GM18519 (cell line): ENCODE results near the gene TMEM8B.

Experiments used
- ATAC-seq: cut with Tn5 transposase; IDR thresholded peaks from one replicate; pipeline ENCODE4 v1.9.1; 2021; ENCODE audit warnings: mild to moderate bottlenecking, moderate library complexity; ENCODE audit not compliant: unreplicated experiment, low FRiP score

Gene TMEM8B

DNA sequence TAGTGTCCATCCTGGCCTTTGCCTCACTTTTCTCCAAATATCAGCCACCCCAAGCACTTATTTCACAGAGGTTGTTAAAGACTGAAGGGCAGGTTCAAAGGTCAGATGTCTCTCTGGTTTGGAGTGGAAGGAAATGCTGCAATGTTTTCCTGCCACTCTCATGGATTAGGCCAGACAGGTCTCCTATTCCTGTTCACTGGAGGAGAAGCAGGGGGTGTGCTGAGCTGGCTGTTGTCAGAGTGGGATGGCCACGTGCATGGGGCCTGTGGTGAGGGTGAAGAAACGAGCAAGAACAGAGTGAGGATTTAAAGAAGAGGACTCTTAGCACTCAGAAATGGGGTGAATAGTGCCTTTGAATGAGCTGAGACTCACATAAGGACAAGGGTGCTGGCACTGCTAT, 6.7 kb downstream of the TMEM8B start:
- no peak for ATAC-seq

DNA sequence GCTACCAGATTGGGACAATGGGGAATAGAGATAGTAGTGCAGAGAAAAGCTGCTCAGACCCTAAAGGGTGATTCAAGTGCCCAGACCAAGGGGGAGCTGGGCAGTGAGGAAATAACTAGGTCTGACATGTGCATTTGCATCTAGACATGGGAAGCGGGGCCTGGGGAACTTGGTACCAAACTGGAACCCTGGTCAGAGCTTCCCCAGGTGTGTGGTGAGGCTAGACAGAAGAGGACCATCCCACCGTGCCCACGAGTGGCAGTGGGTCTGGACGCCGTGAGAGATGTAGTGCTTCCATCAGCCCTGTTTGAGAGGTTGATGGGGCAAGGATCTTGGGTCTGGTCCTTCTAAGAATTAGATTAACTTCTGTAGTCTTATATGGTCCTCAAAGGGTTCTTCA, 7.6 kb downstream of the TMEM8B start:
- ATAC-seq = no peak

DNA sequence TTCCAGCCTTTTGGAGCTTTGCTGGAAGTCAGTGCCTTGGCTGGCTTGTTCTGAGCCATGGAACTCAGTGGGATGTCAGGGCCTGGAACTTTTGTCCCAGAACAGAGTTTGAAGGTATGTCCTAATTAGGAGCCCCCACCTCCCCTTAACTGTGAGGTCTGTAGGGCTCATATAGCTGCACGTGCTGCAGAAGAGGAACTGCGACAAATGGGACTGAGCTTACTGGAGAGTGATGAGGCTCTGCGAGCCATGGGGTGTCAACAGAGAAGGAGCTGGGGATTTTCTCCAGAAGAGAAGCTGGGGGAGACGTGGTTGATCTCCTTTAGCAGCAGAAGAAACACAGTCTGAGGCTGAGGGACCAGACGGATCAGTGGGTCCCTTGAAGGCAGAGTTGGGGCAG, 10.9 kb downstream of the TMEM8B start:
- no peak for ATAC-seq

DNA sequence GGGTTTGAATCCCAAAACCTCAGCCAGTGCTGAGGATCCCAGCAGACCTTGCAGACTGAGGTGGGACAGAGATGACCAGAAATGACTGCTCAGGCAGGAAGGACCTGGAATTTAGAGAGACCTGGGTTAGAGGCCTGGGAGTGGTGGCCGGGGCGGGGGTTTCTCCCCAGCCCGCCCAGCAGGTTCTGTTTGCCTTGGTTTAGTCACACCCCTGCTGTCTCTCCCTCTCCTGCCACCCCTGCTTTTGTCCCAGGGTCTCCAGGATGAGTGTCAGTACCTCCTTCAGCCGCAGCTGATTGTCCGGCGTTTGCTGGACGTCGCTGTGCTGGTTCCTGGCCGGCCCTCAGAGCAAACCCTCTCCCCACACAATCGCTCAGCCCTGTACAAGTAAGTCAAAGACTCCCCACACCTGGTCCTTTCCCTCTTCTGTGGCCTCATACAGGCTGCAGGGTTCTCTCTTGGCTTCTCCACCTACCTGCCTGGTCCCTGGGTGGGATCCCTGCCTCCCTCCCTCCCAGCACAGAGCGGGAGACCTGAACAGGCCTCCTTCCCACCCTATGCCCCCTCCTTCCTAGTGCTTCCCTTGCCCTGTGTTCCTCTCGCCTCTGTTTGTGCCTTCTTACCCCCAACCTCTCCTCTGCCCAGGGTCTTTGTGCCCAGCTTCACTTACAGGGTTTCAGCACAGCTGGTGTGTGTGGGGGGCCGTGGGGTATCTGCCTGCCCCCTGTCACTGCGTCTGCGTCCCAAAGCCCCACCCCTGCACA, 12.0 kb downstream of the TMEM8B start:
- ATAC-seq = no peak

DNA sequence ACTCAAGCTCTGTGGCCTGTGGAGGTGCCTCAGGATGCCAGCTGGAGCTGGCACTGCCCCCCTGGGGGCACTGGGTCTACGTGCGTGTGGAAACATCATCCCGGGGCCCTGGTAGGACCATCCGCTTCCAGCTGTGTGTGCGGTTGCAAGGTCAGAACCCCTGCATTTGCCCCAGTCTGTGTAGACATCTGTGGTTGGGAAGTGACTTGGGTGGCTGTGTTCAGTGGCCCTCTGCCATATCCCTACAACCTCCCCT, 12.5 kb downstream of the TMEM8B start:
- no peak for ATAC-seq

DNA sequence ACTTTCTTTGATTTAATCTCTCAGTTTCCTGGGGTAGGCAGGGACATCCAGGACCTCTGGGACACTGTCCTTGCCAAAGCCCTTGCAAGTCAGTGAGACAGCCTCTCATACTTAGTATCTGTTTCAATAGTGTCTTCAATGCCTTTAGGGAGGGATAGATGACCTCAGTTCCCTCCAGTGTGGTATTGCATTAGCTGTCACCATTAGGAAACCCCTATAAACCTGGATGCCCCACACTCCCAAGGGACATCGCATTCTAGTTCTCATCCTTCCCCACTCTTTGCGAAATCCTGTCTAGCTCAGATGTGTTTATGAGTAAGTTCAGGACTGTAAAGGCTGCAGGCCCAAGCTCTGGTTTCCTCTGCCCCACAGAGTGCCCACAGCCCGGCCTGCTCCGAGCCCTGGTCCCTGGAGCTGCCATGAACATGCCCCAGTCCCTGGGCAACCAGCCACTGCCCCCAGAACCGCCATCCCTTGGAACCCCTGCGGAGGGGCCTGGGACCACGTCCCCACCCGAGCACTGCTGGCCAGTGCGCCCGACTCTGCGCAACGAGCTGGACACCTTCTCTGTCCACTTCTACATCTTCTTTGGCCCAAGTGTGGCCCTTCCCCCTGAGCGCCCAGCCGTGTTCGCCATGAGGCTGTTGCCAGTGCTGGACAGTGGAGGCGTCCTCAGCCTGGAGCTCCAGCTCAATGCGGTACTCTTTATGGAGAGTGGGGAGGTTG, 13.2 kb downstream of the TMEM8B start:
- no peak for ATAC-seq

DNA sequence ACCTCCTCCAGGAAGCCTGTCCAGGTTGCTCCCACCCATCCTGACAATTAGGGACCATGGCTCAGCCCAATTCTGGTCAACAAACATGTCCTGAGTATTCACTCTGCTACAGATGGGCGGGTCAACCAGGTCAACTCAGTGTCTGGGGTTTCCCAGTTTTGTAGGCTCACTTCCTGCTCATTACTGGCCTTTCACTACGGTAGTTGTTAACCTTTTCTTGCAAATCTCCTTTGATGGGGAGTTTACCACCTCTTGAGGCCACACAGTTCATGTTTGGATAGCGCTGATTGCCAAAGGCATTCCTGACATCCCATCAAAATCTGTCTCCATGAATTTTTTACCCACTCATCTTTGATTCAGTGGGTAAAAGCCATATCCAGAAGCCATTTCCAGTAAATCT, 13.8 kb downstream of the TMEM8B start:
- ATAC-seq = no peak

DNA sequence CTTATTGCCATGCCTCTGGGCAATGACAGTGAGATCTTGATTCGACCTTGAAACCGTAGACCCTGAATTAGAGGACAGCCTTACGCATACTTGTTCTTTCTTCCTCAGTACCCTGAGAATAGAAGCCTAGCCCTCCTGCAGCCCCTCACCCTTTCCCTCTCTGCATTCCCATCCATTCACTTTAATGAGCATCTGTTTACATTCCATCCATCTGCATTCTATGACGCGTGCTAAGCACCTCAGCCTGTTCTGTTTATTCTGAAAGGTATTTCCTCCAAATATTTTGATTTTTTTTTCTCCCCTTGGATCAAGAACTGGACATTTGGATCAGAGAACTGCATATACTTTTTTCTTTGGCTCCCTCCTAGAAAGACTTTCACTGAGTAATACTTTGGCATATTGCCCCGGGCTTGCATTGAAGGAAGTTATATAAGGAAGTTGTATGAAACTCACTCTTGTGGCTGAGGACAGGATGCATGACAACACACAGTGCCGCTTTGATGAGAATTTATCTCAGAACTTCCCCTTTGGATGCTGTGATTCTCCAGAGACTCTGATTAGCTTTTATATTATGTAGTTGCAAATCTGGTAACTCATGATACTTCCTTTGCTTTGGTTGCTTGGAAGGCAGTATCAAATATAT, 15.7 kb downstream of the TMEM8B start:
- ATAC-seq = no peak

DNA sequence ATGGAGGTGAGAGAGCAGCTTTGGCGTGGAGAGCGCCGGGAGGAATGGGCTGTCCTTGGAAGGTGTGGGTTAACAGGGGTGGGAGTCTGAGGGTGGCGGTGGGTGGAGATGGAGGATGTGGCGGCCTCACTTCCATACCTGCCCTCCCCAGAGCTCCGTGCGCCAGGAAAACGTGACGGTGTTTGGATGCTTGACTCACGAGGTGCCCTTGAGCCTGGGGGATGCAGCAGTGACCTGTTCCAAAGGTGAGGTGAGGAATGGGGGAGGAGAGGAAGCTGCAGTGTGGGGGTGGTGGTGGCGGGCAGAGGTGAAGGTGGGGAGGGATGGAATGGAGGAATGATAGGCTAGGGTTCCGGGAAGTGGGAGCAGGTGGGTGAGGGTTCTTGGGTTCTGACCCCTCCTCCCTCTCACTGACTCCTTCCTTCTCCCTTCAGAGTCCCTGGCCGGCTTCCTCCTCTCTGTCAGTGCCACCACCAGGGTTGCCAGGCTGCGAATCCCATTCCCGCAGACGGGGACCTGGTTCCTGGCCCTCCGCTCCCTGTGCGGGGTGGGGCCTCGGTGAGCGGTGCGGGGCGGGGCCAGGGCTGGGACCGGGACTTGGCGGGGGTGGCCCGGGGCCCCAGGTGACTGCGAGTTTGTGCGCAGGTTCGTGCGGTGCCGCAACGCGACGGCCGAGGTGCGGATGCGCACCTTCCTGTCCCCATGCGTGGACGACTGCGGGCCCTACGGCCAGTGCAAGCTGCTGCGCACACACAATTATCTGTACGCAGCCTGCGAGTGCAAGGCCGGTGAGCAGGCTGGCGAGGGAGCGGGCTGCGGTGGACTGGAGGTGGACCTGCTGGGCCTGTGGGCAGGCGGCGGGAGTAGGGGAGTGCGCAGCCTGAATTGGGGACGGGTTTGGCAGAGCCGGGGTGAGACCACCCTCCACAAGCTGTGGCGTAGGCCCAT, 17.1 kb downstream of the TMEM8B start:
- no peak for ATAC-seq

DNA sequence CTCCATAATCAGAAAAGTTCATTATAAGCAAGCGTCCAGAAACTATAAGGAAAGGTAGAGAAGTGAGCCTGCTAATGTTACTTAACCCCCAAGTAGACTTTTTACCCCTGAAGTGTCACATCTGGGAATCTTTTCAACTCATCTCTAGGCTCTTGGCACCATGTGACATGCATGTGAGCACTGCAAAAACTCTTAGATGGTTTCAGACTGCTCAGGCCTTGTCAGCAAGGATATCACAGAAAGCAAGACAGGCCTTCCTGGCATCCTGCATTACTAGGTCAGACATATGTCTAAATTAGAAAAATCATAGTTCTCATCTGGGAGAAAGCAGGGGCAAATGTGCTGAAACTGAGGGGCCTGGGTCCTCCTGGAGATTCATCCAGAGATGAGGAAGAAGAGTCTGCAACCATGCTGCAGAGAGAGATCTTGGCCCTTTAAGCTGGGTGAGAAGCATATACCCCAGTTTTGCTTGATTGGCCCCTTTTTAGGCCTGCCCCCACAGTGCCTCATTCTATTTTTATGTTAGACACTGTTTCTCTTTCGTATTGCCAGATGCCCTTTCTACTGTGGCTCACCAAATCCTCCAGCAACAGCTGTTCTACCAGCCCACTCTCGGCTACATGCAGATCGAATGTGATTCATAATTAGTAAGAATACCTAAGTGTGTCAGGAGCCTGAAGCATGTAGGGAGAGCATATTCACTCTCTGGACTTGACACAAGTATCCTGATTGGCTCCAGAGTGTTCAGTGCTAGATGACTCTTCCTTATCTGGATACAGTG, 19.0 kb downstream of the TMEM8B start:
- ATAC-seq = peak; percentile 71

DNA sequence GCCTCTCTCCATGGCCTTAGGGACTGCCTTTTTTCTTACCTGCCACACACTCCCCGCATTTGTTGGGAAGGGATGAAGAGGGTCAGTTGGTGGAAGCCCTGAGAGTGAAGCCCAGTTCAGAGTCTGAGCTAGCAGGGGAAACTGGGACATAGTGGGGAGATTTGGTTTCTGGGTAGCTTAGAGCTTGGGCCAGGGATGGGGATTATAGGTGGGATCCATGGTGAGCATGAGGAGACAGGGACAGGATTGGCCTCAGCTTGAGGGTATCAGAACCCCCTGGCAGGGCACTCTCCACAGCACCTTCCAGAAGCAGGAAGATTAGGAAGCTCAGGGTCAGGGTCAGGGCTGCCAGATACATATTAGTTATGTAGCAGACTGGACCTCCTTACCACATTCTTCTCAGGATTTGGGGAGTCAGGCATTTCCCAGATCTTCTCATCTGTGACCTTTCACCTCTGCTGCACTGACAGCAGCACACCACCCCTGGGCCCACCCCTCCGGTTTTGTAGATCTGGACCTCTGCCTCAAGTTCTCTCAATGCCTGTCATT, 23.3 kb downstream of the TMEM8B start:
- no peak for ATAC-seq

DNA sequence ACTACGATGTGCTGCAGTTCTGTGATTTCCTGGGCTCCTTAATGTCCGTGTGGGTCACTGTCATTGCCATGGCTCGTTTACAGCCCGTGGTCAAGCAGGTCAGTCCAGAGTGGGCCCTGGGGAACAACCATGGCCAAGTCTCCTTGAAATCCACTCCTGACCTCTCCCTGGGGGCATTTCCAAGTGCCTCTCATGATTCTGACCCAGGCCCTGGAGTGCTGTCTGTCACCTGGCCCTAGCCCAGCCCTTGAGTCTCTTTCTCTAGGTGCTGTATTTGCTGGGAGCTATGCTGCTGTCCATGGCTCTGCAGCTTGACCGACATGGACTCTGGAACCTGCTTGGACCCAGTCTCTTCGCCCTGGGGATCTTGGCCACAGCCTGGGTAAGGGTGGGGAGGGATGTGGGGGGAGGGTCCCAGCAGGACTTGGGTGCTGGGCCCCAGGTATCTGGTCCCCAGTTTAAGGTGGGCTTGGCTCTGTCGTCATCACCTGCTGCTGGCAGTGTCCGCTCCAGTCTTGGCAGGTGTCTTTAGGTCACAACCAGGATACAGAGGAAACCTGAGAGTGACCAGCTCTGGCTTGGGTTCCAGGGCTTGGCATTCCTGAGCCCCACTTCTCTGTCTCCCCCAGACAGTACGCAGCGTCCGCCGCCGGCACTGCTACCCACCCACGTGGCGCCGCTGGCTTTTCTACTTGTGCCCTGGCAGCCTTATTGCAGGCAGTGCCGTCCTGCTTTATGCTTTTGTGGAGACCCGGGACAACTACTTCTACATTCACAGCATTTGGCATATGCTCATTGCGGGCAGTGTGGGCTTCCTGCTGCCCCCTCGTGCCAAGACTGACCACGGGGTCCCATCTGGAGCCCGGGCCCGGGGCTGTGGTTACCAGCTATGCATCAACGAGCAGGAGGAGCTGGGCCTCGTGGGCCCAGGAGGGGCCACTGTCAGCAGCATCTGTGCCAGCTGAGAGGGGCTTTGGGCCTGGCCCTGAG, 24.1 kb downstream of the TMEM8B start:
- ATAC-seq = no peak

DNA sequence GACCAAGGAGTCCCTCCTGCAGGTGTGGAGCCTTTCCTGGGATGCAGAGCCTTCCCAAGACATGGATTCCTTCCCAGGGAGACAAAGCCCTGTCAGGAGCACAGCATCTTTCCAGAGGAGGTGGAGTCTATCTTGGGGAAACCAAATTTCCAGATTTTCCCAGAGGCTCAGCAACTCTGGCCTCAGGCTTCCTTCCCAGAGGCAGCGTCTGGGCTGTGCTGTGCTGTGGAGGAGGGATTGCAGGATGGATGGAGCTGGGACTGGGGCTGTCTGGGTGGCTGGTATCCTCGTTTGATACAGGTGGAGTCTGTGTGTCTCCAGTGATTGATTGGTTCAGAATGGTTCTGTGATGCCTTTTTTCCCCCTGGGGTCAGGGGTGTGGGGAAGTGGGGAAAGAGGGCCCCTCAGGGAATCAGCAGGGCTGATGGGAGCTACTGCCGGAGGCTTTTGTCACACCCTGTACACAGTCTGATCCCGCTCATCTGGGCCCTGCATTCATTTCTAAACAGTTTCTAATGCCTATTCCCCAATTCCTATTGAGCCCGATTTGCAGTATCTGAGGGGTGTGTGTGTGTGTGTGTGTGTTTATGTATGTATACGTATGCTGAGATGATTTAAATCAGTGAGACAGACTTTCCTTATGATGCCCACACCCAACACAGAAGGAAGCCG, 25.2 kb downstream of the TMEM8B start:
- ATAC-seq = no peak

DNA sequence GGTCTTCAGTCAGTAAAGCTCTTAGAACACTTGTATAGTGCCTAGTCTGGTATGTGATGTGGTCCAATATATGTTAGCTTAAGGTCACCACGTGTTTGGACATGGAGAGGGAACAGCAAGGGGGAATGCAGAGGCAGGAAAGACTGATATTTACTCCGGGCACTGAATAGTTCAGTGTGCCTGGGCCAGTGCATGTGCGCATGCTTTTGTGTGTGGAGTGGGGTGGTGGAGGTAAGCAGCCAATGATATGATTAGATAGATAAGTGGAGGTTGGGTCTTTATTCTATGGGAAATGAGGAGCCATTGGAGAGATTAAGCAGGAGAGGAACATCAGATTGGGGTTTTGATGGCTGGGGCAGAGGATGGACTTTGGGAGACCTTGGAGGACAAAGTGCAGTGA, 27.2 kb downstream of the TMEM8B start:
- no peak for ATAC-seq

DNA sequence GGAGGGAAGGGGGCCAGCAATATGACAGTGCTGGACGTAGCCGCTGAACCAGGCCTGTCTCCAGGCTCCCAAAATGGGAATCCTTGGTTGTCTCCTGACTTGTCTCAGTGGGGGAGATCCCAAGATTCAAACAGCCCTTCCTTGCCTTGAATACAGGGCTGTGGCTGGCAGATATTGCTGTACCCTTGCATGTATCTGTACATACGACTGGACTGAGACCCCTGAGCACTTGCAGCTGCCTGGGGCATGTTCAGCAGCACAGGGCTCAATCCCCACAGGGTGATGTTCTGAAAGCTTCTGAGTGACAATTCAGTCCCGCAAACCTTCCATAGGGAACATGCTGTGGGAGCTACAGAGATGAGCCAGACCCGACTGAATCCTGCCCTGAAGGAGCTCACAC, 27.9 kb downstream of the TMEM8B start:
- no peak for ATAC-seq

DNA sequence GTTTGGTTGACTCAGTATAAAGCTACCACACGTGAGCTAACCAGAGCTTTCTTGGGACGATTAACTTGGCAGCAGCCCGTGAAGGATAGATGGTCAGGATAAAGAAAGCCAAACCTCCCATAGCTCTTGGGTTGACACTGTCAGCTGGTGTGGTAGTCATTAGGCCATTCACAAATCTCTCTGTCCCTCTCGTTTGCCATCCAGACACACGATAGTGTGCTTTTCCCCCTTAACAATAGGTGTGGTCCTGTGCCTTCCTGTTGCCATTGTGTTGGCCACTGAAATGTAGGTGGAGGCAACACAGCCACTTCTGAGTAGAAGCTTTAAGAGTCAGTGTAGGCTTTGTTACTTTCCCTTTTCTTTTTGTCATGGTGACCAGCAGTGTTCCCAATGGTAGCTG, 29.4 kb downstream of the TMEM8B start:
- ATAC-seq = no peak

DNA sequence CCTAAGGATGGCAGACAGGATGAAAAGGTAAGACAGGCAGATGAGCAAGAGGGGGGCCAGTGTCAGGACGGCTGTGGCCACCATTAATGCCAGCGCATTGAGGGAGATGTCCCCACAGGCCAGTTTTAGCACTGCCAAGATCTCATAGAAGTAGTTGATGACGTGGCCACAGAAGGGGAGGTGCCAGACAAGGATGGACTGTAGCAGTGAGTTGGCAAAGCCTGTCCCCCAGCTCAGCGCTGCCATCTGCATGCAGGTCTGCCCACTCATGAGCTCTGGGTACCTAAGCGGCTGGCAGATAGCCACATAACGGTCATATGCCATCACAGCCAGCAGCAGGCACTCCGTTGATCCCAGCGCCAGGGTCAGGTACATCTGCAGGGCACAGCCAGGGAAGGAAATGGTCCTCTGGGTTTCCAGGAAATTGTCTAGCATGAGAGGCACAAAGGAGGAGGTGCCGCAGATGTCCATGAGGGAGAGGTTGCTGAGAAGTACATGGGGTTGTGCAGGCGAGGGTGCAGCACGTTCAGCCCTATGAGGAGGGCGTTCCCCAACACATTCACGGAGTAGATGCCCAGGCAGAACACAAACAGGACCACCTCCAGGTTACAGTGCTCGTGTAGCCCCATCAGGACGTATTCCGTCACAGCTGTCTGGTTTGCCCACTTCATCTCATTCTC, 30.4 kb downstream of the TMEM8B start:
- no peak for ATAC-seq

DNA sequence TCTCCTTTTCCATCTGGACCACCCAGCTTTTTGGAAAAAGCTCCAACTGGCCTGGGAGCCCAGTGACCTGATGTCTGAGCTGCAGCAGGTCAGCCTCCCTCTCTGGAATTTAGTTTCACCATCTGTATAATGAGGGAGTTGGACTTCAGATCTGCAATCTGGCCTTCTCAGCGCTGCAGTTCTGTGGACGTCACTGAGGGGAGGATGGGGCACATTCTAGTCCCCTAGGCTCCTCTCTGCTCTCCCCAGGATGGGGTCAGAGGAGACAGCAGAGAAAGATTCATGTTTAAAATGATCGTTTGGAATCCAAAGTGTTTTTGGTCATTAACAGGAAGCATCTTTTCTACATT, 30.9 kb downstream of the TMEM8B start:
- no peak for ATAC-seq
